Stimulated activated CD8-positive, alpha-beta memory T cell treated with anti-CD3 and anti-CD28 coated beads, Interleukin-4, amount 100 ng/mL, for 24 hours (primary cell): ENCODE measurements around the gene ACTR3.
A peak's percentile ranks its signal among the peaks of the same experiment; 100 is the strongest.

Experiments used
- DNase-seq: peaks from one replicate; pipeline ENCODE4 v3.0.0-alpha.2; 2020; ENCODE audit warnings: low read depth

The ACTR3 gene

DNA sequence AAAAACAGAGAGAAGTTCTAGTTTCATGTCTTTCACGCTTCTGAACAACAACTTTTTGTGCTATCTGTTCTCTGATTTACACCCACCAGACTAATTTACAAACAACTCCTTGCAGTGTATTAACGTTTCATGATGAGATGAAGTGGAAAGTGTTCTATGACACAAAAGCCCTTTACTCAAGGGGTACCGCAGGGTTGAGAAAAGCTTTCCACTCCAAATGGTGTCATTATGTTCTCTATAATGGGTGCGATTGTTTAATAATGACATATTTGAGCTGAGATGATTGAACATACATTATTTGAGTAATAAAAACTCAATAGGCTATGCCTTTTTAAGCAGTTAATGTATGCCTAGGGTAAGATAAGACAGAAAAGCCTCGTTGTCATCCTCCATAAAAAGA lies 76.3 kb downstream of the ACTR3 start:
- DNase-seq: no peak

DNA sequence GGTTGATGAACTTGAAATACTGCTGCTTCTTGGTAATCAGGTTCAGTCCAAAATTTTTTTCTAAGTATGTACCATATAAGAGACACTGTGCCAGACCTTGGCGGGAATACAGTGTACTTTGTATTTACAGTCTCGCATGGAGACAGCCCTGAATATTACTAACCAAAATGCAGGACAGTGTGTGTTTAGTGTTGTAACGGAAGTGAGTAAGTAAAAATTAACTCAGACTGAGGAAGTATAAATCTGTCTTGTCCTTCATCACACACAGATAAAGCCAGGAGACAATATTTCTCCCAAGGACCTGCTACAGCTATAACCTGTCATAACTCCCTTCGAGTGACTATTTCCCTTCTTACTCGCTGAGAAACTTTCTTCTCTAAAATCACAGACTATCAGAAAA lies 76.9 kb downstream of the ACTR3 start:
- DNase-seq: no peak

DNA sequence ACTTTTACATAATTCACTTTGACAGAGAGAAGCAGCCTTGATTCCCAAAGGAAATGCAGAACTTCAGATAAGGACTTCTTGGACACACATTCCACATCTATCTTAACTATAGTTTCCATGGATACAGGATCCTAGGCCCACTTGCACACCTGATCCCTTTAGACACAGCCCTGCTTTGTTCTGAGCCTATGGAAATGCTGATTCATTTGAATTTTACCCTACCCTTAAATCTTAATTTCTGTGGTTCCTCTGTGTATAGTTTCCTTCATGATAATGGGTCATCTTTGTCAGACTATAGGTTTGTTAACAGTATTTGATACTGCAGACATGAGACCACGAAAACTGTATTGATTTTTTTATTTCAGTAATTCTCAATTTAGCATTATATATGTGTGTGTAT lies 77.4 kb downstream of the ACTR3 start:
- no peak for DNase-seq

DNA sequence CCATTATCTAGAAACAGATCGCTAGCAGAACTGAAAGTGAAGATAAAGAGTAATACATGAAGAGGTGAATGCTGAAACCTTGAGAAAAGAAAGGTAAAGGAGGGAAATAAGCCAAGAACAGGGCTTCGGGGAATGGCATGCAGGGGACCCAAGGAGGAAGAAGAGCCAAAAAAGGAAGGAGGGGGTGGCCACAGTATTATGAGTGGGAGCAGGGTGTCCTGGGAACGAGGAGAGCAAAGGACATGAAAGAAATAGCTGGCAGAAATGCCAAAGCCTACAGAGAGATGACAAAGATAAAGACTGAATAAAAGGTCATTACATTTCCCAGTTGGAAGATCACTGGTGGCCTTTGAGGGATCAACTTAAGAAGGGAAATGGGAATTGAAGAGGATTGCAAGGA lies 82.9 kb downstream of the ACTR3 start:
- no peak for DNase-seq

DNA sequence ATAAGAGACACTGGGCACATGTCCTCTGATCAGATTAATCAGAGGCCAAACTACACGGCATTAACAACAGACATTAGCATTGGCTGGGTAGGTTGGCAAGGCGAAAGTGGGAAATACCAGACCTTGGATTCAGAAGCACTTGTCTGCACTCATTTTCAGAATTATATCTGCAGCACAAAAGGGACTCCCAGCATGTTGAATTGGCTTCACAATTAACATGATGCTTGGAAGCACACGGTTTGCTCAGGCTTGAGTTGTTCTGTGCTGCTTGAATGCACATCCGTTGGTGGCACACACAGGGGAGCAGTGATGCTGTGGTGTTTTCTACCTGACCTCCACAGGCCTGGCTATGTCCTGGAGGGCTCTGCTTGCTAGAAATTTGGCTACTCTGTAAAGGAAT lies 83.9 kb downstream of the ACTR3 start:
- DNase-seq: no peak

DNA sequence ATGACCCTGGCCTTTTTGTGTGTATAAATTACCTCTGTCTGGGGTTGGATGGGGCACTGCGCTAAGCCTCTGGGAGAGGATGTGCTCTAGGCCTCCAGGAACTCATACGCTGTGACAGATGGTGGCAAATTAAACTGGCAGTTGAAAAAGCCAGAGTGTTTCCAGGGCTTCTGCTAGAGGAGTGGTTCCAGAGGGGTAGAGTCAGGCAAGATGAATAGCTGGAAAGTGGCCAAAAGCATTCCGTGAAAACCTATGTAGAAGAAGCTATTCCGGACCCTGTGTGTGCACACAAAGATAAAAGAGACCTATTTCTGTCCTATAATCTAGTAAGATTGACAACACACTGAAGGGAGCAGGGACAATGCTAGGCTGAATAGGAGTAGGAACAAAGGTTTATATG lies 84.8 kb downstream of the ACTR3 start:
- DNase-seq: no peak

DNA sequence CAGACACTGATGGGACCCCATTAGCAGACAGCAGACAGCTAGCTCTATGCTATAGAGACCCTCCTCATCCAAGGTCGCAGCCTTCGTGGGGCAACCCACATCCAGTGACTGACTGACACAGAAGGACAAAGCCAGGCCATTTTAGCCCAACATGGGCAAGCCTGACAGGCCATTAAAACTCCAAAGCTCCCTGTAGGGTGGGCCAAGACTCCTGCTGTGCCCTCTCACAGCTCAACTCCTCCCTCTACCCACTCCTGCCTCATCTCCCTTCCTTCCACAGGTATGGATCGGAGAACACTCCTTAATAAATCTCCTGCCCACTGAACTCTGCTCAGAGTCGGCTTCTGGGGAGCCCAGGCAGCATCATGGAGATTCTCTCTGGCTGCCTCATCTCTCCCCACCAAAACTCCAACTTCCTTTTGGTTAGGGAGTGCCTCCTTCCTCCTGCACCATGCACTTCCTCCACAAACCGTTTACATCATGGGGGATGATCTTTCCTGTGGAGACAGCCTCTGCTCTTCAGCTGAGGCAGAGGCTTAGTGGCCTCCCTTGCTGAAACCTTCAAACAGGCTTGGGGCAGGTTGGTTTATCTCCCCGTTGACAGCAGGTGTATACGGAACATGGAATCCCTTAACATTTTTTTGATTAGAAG lies 86.5 kb downstream of the ACTR3 start:
- DNase-seq: no peak

DNA sequence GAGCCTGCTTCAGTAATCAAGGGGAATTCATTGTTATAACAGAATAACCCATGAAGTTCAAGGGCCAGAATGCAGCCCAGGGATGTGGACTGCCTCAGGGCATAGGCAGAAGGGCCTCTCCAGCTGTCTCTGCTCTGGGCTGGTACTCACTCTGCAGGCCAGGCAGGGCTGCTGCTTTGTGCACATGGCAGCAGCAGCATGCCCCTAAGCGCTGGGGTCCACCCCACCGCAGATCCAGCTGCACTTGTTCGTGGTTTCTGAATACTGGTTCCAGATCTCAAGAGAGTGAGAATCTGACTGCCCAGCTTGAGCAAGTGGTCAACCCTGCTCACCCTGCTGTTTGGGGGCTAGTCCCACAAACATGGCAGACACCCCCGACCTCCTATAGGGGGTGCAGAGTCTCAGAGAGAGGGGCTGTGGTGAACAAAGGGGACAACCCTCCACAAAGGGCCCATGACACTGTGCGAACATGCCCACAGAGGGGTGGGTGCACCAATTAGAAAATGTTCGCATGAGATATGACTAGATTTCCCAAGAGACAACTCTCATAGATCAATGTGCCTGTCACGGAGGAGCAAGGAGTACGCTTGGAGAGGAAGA lies 87.3 kb downstream of the ACTR3 start:
- no peak for DNase-seq

DNA sequence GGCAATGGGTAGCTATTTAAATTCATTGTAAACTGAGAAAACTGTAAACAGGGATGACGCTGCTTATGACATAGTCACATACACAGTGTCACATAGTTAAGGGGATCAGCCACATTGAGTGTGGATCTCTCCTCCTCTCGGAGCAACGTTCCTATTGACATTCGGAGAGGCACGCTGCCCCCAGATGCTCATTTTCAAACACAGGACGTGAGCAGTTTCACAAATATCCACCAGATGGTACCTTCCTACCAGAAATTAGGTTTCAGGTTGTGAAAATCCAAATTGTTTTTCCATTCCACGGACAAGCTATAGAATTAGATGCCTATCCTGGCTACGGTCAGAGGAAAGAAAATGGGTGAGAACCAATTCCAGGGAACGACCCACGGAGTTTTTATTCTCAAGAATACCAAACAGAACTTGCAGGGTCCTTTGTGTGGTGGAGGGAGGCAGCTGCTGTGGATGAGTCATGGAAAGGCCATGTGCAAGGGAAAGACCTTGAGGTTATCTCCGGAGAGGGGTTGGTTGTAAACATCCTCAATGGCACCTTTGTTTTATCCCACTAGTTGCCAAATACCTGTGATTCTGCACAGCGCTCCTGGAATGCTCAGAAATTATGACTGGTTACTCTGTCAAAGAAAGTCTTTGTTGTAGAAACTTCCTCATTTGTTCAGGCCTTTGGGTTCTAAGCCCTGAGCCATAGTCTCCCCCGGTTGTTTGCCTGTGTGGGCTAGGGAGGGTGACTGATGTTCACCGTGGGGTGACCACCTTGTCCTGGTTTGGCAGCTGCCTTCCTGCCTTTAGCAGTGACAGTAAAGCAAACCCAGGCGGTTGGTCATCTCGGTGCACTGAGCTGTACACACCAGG lies 88.0 kb downstream of the ACTR3 start:
- DNase-seq: no peak

DNA sequence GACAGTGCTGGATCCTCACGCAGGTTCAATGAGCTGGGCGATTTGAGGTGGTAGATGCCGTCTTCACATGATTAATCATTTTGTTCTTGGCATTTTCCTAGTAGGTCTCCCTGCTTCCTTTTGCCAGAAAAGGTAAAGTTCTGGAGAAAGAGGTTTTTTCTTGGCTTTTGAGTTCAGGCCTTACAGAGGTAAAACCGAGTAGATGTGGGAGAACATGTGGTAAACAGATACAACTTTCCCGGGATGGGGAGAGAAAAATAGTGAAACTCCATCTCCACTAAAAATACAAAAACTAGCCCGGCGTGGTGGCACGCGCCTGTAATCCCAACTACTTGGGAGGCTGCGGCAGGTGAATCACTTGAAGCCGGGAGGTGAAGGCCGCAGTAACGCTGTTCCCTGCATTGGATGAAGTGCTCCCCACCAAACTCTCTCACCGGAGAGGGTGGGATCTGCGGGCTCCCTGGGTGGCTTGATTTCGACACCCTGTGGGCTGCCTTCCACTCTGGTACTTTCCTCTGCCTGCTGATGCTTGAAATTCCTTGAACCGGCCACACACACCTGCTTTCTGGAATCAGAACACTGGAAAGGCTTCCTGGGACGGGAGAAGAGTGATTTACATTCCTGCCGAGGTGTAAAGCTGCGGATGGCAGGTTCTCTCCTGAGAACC lies 88.8 kb downstream of the ACTR3 start:
- DNase-seq: no peak

DNA sequence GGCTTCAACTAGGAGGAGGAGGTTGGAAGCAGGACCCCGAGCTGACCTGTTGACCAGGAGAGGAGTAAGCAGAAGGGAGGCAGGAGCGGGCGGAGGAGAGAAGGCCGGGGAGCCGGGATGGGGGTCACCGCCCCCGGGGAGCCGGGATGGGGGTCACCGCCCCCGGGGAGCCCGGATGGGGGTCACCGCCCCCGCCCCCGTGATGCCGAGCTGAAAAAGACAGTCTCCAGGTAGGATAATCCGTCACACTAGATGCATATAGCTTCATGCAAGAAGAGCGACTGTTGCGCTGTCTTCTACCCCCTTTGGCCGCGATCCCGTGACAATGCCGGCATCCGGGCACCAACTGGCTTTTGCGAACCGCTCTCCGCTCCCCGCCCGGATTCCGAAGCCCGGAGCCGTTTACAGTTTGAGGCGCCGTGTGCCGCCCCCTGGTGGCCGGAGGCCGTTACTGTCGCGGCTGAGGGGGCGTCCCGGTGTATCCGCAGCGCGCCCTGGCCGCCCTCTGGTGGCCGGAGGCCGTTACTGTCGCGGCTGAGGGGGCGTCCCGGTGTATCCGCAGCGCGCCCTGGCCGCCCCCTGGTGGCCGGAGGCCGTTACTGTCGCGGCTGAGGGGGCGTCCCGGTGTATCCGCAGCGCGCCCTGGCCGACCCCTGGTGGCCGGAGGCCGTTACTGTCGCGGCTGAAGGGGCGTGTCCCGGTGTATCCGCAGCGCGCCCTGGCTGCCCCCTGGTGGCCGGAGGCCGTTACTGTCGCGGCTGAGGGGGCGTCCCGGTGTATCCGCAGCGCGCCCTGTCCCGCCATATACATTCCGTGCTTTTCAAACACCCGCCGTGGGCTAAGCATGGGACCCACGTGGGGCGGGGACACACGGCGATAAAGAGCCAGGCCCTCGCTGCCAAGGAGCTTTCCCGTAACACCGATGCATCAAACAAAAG lies 89.6 kb downstream of the ACTR3 start:
- peak; percentile 52 for DNase-seq

DNA sequence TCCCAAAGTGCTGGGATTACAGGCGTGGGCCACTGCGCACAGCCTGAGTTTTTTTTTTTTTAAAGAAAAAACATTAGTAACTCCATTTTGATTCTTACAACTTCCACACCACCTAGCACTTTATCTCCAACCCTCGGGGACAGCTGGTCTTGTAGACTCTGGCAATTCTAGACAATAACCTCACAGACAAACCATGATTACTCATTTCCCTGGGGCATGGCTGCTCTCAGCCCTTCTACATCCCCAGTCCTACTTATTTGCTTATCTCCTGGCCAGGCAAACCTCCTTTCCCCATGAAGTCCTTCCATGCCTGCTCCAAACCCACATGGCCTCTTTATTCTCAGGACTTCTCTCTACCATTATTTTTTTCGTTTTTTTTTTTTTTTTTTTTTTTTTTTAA lies 91.1 kb downstream of the ACTR3 start:
- no peak for DNase-seq

DNA sequence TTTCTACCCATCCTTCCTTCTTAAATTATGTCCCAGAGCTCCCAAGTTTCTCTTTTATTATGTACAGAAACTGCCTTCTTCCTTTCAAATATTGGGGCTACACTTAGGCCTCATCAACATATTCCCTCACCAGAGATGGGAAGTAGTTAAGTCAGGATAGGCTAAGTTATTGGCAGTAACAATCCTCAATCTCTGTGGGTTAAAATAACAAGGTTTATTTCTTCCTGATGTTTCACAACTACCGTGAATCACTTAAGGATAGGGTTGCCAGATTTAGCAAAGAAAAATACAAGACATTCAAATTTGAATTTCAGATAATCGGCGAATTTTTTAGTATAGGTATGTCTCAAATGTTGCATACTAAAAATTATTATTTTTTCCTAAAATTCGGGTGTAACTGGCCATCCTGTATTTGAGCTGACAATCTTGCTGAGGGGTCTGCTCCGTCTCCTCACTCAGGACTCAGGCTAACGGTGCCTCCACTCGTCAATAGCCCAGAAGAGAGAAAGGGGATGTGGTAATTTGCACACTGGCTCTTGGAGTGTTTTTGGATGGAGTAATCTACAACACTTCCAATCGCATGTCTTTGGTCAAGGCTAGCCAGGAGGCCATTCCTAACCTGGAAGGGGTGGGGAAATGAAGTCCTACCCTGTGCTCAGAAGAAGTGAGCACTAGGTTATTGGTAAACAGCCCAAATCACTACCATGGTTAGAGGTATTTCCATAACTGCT lies 91.7 kb downstream of the ACTR3 start:
- DNase-seq: no peak

DNA sequence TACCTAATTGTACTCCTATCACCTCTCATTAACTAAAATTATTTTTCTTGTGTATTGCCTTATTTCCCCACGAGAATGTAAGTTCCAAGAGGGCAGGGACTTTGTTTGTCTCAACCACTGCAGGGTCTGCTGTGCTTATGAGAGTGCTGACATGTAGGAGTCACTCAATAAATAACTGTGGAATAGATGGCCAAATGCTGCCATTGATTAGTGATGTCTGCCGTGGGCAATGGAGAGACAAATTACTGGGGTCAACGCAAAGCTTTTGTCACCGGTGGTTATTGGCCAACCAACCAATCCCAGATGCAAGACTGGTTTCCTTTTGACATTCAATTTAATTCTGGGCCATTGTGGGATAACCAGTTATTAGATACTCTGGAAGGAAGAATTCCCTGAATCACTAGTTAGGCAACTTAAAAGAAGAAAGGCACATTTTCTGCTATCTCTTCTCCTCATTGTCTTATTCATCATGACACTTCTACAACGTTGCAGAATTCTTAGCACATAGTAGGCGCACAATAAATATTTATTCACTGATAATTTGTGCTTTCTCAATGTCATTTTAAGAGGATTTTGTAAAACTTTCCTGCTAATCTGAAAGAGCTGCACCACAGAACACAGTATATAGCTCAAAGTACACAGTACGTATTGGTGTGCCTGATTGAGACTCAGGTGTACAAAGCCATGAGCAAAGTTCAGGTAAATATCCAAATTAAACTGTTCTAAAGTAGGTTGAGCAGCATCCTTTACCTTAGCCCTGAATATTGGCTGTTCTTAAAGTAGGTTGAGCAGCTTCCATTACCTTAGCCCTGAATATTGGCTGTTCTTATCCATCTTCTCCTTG lies 95.9 kb downstream of the ACTR3 start:
- no peak for DNase-seq

DNA sequence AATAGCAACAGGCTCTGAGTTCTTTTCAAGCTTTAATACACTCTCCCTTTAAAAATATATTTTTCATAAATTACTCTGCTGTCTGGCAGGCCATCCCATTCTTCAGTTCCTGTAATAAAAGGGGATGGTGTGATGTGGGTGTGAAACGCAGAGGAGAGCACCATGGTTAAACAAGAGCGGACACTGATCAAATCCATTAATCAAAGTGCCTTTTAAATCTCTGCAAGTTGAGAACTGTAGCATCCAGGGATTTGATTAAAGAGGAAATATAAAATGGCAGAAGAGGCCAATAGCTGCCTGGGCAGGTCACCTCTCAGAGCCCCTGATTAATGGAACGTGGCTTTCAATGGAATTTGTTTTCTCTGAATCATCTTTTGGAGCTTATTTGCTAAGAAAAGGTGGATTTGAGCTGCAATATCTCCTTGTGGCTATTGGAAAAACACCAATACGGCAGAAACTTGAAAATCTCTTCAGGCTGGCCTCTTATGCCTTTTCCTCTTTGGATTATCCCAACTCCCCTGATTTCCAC lies 96.9 kb downstream of the ACTR3 start:
- DNase-seq: no peak

DNA sequence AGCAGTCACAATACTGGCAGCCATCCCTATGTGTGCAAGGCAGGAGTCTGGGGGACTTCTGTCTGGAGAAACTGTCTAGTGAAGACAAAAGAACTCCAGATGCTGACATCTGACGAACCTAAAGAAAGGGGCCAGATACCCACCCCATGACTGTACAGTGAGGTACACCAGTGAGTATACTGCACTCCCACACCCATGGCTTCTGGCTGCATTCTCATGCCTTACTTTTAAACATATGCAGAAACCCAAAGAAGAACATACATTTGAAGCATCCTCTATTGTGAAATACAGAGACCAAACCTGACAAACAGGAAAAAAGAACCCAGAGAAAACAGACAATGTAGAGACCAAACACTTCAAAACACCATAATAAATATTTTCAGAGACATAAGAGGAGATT lies 102.2 kb downstream of the ACTR3 start:
- DNase-seq: no peak

DNA sequence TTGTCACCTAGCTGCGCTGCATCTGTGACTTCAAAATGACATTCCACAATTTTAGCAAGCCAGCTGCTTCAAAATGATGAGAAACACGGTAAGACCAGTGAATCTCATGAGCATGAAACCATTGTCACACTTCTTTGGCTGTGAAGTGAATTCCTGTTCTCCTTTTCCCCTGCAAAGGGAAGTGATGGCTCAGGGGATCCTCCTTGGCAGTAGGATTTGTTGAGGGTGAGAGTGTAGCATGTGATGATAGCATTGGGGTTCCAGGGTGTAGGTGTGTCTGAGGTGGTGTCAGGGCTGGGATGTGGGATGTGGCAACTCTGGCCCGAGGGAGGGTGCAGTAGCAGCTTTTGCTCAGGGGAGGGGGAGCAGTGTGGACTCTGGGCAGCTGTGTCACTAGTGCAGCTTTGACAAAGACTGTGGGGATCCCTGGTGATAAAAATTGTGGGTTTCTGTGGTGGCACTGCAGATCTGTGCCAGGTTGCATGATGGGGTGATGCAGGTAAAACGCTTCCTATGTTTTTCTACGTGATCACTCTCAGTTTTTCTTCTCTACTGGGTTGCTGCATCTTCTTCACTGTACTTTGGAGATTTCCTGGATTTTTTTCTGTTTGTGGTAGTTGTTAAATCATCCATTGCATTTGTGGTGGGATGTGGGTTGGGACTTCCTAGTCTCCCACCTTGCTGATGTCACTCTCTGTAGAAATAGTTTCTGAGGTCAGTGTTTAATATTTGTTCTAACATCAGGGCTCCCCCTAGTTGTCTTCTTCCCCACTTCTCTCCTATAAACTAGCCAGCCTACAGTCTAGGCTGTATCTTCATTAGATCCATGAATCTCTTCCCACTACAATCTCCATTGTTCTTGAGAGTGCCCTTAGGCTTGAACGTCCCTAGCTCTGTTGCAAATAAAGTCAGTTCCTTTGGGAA lies 107.0 kb downstream of the ACTR3 start:
- no peak for DNase-seq

DNA sequence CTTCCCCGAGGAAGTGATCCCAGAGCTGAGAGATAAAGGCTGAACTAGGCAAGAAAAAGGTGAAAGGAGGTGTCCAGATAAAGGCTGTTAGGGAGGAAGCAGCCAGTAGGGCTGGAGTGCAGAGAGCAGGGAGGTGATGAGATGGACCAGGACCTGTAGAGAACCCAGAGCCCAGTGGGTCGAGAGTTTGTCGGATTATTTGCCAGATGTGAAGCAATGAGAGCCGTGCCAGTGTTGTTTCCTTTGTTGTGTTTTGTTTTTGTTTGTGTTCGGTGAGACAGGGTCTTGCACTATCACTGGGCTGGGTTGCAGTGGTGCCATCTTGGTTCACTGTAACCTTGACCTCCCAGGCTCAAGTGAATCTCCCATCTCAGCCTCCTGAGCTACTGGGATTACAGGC lies 111.3 kb downstream of the ACTR3 start:
- DNase-seq: no peak

DNA sequence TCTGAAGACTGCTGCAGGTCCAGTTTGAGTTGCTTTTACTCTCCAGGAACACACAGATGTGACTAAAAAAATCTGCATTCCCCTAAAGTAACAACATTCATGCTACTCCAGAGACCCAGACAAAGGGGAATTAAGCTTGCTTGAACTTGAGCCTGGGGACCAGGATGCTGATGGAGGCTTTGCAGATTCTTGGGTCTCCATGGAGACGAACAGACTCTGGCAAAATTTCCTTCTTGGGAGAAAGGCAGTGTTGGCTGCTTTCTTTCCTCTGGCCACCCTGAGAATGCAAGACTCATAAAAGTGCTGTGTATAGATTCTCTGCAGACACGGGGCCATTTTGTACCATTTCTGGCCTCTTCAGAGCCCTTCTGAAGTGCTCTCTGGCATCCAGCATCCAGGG lies 112.0 kb downstream of the ACTR3 start:
- DNase-seq: no peak
